OCI-LY1 (cell line): Measurements from ENCODE around the gene COPS3.

Experiments used
- H2AFZ ChIP-seq: fragments of 200-600 bp; sonication (generic), shearing (Covaris generic); 2 replicates; pipeline ENCODE4 v1.6.0; 2014; ENCODE audit warnings: antibody characterized with exemption, mild to moderate bottlenecking, low read length
- H3F3A ChIP-seq: fragments of 200-600 bp; sonication (generic), shearing (Covaris generic); 2 replicates; pipeline ENCODE4 v1.6.0; 2014; ENCODE audit warnings: mild to moderate bottlenecking, antibody characterized with exemption, low read length, moderate library complexity; ENCODE audit not compliant: insufficient read depth
- H3K27ac ChIP-seq: fragments of 200-600 bp; sonication (generic); 2 replicates; pipeline ENCODE4 v1.5.1; 2014; ENCODE audit warnings: low read length, mixed run types, mild to moderate bottlenecking, low read depth; ENCODE audit not compliant: poor library complexity, severe bottlenecking
- H3K27me3 ChIP-seq: fragments of 200-600 bp; sonication (generic); 2 replicates; pipeline ENCODE4 v1.6.0; 2014; ENCODE audit warnings: antibody characterized with exemption, mild to moderate bottlenecking, low read length, moderate library complexity; ENCODE audit not compliant: insufficient read depth
- H3K36me3 ChIP-seq: fragments of 200-600 bp; sonication (generic); 2 replicates; pipeline ENCODE4 v1.6.1; 2014; ENCODE audit warnings: mild to moderate bottlenecking, antibody characterized with exemption, low read length, moderate library complexity, mixed read lengths; ENCODE audit not compliant: insufficient read depth
- H3K4me1 ChIP-seq: fragments of 200-600 bp; sonication (generic); 2 replicates; pipeline ENCODE4 v1.5.1; 2014; ENCODE audit warnings: mild to moderate bottlenecking, low read length, moderate library complexity; ENCODE audit not compliant: insufficient read depth, severe bottlenecking
- H3K4me2 ChIP-seq: fragments of 200-600 bp; sonication (generic), shearing (Covaris generic); 2 replicates; pipeline ENCODE4 v1.6.1; 2014; ENCODE audit warnings: low read length
- H3K4me3 ChIP-seq: fragments of 200-600 bp; sonication (generic); 2 replicates; pipeline ENCODE4 v1.5.1; 2014; ENCODE audit warnings: low read length, low read depth, mild to moderate bottlenecking, mixed read lengths; ENCODE audit not compliant: poor library complexity, severe bottlenecking
- H3K79me2 ChIP-seq: fragments of 200-600 bp; shearing (Covaris generic); 2 replicates; pipeline ENCODE4 v1.6.1; 2016; ENCODE audit warnings: mixed run types, low read length, mixed read lengths; ENCODE audit not compliant: insufficient read depth
- H3K9ac ChIP-seq: fragments of 200-600 bp; sonication (generic), shearing (Covaris generic); 2 replicates; pipeline ENCODE4 v1.6.1; 2014; ENCODE audit warnings: mild to moderate bottlenecking, low read length, mixed read lengths
- H3K9me2 ChIP-seq: fragments of 200-600 bp; sonication (generic), shearing (Covaris generic); 2 replicates; pipeline ENCODE4 v1.6.1; 2014; ENCODE audit warnings: low read depth, mild to moderate bottlenecking, low read length, mixed read lengths
- H3K9me3 ChIP-seq: fragments of 200-600 bp; shearing (Covaris generic); 2 replicates; pipeline ENCODE4 v1.6.1; 2014; ENCODE audit warnings: low read length, mixed read lengths
- H4K20me1 ChIP-seq: fragments of 200-600 bp; sonication (generic), shearing (Covaris generic); 2 replicates; pipeline ENCODE4 v1.6.0; 2016; ENCODE audit warnings: mild to moderate bottlenecking, low read length; ENCODE audit not compliant: insufficient read depth
- EZH2 ChIP-seq: fragments of 200-600 bp; sonication (generic), shearing (Covaris generic); IDR thresholded peaks from 2 replicates; pipeline ENCODE4 v1.8.0; 2017; ENCODE audit warnings: borderline replicate concordance, mixed run types, mild to moderate bottlenecking, antibody characterized with exemption, low read length, moderate library complexity, mixed read lengths
- TF ChIP-seq, protein P1 (sequence below): fragments of 200-600 bp; sonication (generic), shearing (Covaris generic); IDR thresholded peaks from 2 replicates; pipeline ENCODE4 v1.5.1; 2017; ENCODE audit warnings: mild to moderate bottlenecking, antibody characterized with exemption, low read length, moderate library complexity, mixed read lengths

The COPS3 gene

DNA sequence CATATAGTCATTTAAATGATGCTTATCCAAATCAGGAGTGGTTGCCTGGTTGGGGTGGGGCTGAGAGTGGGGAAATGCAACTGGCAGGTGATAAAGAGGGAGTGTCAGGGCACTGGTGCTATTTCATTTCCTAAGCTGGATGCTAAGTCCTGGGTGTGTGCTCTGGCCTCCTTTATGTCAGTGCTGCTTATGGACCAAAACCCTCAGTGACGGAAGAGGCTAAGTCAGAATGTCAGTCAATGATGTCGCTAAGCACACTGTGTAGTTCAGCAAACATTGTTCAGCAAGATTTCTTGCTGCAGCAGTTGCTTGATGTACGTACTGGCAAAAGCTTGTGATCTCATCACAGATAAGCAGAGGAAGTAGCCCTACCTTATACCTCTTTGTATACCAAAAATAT lies 27.6 kb downstream of the COPS3 start:
- TF ChIP-seq, protein P1, sequence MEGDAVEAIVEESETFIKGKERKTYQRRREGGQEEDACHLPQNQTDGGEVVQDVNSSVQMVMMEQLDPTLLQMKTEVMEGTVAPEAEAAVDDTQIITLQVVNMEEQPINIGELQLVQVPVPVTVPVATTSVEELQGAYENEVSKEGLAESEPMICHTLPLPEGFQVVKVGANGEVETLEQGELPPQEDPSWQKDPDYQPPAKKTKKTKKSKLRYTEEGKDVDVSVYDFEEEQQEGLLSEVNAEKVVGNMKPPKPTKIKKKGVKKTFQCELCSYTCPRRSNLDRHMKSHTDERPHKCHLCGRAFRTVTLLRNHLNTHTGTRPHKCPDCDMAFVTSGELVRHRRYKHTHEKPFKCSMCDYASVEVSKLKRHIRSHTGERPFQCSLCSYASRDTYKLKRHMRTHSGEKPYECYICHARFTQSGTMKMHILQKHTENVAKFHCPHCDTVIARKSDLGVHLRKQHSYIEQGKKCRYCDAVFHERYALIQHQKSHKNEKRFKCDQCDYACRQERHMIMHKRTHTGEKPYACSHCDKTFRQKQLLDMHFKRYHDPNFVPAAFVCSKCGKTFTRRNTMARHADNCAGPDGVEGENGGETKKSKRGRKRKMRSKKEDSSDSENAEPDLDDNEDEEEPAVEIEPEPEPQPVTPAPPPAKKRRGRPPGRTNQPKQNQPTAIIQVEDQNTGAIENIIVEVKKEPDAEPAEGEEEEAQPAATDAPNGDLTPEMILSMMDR = no peak
- no peak for TF ChIP-seq EZH2
- Histone ChIP-seq H3K36me3 (peaks cover 77% of the 10 kb centered on the region), H2AFZ (no peak overlapping the region), H3K4me3 (no peak overlapping the region), H3K27ac (no peak overlapping the region), H3K9me2 (no peaks in the 10 kb centered on the region), H3K9ac (no peak overlapping the region), H3F3A (no peaks in the 10 kb centered on the region), H3K4me1 (no peaks in the 10 kb centered on the region), H3K27me3 (no peaks in the 10 kb centered on the region), H3K9me3 (no peaks in the 10 kb centered on the region), H3K4me2 (no peak overlapping the region), H3K79me2 (no peaks in the 10 kb centered on the region), H4K20me1 (no peaks in the 10 kb centered on the region)

DNA sequence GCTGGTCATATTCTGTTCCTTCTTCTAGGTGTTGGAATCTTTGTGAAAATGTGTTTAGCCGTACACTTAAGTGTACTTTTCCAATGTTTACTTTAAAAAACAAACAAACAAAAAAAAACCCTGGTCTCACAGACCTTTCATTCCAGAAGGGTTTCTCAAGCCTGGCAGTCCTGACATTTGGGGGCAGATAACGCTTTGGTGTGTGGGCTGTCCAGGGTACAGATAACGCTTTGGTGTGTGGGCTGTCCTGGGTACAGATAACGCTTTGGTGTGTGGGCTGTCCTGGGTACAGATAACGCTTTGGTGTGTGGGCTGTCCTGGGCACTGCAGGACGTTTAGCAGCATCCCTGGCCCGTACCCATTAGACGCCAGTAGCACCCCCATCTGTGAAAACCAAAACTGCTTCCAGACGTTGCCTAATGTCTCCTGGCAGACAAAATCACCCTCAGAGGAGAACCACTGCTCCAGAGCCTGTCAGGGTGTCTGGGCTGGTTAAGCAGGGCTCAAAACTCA lies 28.8 kb downstream of the COPS3 start:
- Histone ChIP-seq H3K79me2 (no peaks in the 10 kb centered on the region), H3K36me3 (peaks cover 79% of the 10 kb centered on the region), H4K20me1 (no peaks in the 10 kb centered on the region), H3K9me2 (no peaks in the 10 kb centered on the region), H3K27ac (no peak overlapping the region), H2AFZ (no peak overlapping the region), H3K9ac (no peak overlapping the region), H3K4me3 (no peak overlapping the region), H3K4me1 (no peaks in the 10 kb centered on the region), H3K9me3 (no peaks in the 10 kb centered on the region), H3K4me2 (no peak overlapping the region), H3K27me3 (no peaks in the 10 kb centered on the region), H3F3A (no peaks in the 10 kb centered on the region)
- TF ChIP-seq, protein P1 = no peak
- TF ChIP-seq EZH2 = no peak

DNA sequence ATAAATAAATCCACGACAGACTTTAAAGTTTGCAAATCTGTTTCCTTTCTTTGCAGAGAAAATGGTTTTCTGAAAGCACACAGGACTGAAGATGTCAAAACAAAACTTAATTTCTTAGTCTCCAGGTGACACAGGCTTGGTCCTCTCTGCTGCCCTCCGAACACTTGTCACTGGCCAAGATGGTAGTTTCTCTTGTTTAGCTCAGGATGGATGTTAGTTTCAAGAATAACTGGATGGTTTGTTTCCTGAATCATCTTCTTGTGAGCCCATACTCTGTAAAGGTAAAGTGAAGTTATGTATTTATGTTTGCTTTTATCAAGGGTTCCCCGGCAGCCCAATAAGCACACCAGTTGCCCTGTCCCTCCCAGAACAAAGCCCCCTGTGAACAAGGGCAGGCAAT lies 34.2 kb downstream of the COPS3 start:
- no peaks in the 10 kb centered on the region for H3K4me1 ChIP-seq
- TF ChIP-seq, protein P1 = no peak
- TF ChIP-seq EZH2 = no peak
- H3K27me3 ChIP-seq = no peaks in the 10 kb centered on the region
- no peak overlapping the region for H3K9ac ChIP-seq
- H3K36me3 ChIP-seq = peaks cover 65% of the 10 kb centered on the region
- no peaks in the 10 kb centered on the region for H3K79me2 ChIP-seq
- no peaks in the 10 kb centered on the region for H3K9me2 ChIP-seq
- H3K4me3 ChIP-seq = no peak overlapping the region
- no peaks in the 10 kb centered on the region for H3K9me3 ChIP-seq
- H2AFZ ChIP-seq = no peak overlapping the region
- H4K20me1 ChIP-seq = no peaks in the 10 kb centered on the region
- no peaks in the 10 kb centered on the region for H3F3A ChIP-seq
- no peak overlapping the region for H3K27ac ChIP-seq
- H3K4me2 ChIP-seq = no peak overlapping the region
